GM12801 (cell line): ENCODE data around the gene EMC9.

Source experiments
- TF ChIP-seq, protein P1 (sequence below): IDR thresholded peaks from one replicate; pipeline ENCODE4 v1.5.1; 2011; ENCODE audit warnings: control low read depth; ENCODE audit not compliant: insufficient read length; ENCODE audit errors: extremely low read depth

Gene EMC9

DNA sequence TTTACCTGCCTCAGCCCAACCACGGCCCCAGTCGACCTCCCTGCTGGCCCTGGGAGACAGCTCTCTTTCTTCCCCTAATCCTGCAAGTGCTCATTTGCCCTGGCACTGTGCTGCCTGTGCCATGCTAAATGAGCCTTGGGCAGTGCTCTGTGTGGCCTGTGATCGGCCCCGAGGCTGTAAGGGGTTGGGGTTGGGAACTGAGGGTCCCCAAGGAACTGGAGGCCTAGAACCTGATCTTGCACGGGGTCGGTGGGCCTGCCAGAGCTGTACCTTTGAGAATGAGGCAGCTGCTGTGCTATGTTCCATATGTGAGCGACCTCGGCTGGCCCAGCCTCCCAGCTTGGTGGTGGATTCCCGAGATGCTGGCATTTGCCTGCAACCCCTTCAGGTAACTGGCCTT, 8.7 kb upstream of the EMC9 start:
- TF ChIP-seq, protein P1, sequence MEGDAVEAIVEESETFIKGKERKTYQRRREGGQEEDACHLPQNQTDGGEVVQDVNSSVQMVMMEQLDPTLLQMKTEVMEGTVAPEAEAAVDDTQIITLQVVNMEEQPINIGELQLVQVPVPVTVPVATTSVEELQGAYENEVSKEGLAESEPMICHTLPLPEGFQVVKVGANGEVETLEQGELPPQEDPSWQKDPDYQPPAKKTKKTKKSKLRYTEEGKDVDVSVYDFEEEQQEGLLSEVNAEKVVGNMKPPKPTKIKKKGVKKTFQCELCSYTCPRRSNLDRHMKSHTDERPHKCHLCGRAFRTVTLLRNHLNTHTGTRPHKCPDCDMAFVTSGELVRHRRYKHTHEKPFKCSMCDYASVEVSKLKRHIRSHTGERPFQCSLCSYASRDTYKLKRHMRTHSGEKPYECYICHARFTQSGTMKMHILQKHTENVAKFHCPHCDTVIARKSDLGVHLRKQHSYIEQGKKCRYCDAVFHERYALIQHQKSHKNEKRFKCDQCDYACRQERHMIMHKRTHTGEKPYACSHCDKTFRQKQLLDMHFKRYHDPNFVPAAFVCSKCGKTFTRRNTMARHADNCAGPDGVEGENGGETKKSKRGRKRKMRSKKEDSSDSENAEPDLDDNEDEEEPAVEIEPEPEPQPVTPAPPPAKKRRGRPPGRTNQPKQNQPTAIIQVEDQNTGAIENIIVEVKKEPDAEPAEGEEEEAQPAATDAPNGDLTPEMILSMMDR = no peak

GRCh38 chr14:24149302-24149969, 8.0 kb upstream of the EMC9 start:
- TF ChIP-seq, protein P1 = no peak

DNA sequence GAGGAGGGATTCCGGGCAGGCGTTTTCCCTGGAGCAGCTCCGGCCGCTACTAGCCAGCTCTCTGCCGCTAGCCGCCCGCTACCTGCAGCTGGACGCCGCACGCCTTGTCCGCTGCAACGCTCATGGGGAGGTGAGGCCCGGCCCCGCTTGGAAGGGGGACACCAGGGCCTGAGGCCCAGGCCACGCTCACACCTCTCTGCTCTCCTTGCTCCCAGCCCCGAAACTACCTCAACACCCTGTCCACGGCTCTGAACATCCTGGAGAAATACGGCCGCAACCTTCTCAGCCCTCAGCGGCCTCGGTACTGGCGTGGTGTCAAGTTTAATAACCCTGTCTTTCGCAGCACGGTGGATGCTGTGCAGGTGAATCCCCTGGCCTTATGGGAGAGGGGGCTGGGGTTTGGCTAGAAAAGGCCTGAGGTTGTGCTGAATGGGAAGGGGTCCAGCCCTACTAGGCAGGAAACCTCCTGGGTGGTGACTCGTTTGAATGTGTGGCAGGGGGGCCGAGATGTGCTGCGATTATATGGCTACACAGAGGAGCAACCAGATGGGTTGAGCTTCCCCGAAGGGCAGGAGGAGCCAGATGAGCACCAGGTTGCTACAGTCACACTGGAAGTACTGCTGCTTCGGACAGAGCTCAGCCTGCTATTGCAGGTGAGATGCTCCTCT, 6.5 kb upstream of the EMC9 start:
- TF ChIP-seq, protein P1 = no peak

DNA sequence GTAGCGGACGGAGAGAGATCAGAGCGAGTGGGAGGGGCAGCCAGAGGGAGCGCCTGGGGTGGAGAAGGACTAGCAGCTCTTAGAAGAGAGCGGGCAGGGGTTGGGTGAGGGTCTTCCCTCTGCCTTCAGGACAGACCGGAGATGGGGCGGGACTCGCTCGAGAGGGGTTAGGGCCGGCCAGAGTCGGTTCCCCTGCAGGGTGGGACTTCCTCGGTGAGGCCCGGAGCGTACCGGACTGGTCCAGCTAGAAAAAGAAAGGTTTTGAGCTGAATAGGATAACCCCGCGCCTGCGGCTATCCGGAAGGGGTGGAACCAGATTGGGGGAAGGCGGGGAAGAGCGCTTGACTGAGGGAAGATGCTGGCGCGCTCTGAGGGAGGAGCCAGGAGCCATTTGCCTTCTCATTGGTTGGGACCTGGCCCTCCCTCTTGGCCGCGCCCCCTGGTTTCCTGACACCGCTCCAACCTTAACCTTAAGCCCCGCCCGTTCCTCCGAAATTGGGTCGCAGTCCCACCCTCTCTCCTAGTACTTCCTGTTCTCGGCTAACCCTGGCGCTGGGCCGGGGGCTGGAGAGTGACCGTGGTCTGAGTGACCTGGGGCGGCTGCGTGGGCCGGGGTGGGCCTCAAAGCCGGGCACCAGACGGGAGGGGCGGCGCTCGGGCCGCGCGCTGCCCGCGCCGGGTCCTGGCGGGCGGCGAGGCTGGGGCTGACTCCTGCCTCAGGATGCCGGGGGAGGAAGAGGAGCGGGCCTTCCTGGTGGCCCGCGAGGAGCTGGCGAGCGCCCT, 5.8 kb upstream of the EMC9 start, which contains the start of gene RNF31:
Gene RNF31 (plus strand): TSS at position 521 of the 783 bp plus-strand sequence. CDS start 201 bp downstream, at position 722.
- TF ChIP-seq, protein P1 = no peak

DNA sequence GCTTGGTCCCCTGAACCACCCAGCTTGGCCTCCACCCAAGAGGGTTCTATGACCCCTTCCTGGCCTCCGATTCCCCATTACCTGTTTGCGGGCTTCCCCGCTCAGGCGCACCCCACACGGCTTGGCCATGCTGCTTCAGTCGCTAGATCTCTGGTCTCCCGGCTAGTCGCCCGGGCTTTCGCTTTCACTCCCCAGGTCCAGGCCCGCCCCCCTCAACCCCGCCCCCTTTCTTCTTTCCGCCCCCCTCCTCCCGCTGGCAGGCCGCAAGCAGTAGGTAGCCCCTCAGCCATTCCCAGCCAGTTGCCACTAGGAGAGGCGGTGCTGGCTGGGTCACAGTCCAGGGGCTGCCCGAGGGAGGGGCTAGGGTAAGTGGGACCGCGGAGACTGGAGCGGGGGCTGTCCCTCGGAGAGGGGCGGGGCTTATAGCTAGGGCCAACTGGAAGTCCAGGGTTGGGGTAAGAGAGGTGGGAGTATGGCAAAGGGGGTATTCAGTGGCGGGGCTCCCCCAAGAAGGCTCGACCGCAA, 5.1 kb upstream of the EMC9 start, which contains the start of gene PSME2:
Gene PSME2 (minus strand): TSS at position 158 of the 525 bp plus-strand sequence. CDS start 29 bp downstream, at position 129.
- TF ChIP-seq, protein P1 = no peak

DNA sequence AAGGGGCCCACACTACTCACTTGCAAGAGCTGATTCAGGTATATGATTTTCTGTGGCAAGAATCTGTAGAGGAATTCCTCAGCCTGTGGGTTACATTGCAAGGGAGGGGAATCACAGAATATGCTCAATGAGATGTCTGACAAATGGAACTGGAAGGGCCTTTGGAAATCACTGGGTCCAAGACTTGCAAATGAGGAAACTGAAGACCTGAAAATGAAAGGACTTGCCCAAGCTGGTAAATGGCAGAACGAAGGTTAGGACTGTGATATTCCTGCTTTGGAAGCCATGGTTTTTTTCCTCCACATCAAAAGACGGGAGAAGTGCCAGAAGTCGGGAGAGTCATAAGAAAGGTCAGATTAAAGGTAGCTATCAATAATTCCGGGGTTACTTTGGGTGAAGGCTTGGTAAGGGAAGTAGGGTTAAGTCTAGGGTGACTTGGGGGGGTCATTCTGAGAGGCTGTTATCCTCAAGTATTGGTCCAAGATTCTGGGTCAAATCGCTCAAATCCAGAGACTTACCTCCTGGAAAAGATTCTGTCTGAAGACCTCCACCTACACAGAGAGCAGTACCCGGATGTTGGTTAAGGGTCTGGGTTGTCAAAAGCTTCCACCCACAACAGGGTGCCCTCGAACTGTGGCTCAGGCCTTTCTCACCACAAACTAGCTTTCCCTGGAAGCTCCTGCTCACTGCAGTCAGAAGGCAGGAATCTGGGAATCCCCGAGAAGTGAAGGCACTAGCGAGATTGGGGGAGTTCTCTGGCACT, 4.5 kb upstream of the EMC9 start:
- TF ChIP-seq, protein P1 = no peak
